HG03442 (cell line): Measurements from ENCODE around the gene POTEM.
"Not testable (repeated sequence)": the region's sequence is repeated elsewhere in the genome, so short reads cannot be mapped to it uniquely, and the experiment has no call there.

ENCODE experiments used
- ATAC-seq: cut with Tn5 transposase; IDR thresholded peaks from one replicate; pipeline ENCODE4 v1.9.1; 2021; ENCODE audit warnings: mild to moderate bottlenecking, moderate library complexity; ENCODE audit not compliant: unreplicated experiment

The POTEM gene

DNA sequence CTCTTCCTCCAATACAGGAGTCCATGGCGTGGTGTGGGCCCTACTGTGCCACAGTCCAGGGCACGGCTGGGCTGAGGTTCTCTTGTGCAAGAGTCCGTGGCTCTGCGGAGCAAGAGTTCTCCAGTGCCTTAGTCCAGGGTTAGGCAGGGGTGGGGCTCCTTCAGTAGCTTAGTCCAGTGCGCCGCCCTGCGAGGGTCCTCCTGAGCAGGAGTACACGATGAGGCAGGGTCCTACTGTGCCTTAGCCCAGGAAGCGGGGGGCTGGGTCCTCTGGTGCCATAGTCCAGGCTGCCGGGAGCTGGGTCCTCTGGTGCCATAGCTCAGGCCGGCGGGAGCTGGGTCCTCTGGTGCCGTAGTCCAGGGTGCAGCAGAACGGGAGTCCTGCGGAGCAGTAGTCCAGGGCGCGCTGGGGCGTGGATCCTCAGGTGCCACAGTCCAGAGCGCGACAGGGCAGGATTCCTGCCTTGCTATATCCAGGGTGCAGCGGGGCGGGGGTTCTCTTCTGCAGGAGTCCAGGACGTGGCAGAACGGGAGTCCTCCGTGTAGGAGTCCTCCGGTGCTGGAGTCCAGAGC lies 69.7 kb downstream of the POTEM start:
- ATAC-seq: not testable (repeated sequence)

DNA sequence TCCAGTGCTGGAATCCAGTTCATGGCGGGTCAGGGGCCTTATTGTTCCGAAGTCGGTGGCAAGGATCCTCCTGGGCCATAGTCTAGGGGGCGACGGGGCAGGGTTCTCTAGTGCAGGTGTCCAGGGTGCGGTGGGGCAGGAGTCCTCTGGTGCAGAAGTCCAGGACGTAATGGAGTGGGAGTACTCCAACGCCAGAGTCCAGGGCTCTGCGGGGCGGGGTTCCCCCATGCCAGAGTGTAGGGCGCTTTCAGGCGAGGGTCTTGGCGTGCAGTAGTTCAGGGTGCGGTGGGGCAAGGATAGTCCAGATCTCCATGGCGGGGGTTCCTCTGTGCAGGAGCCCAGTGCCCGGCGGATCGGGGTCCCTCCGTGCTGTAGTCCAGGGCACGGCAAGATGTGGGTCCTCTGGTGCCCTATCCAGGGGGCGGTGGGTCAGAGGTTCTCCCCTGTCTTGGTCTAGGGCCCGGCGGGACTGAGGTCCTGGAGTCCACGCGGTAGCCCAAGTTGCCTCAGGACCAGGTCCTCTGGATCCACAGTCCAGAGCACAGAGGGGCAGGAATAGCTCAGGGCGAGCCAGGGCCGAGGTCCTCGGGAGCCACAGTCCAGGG lies 70.9 kb downstream of the POTEM start:
- ATAC-seq: not testable (repeated sequence)

DNA sequence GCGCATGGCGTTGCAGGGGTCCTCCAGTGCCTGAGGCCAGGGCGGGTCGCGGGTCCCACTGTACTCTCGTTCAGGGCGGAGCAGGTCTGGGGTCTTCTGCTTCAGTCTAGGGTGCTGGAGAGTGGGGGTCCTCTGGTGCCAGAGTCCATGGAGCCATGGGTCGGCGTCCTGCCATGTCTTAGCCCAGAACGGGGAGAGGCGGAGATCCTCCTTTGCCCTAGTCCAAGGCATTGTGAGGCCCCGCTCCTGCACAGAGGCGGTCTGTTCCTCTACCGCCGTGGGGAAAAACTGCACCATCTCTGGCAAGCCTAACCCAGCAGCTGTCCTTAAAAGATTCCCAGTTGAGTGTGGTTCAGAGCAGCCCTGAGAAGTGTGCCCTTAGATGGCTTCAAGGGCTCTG lies 71.6 kb downstream of the POTEM start:
- not testable (repeated sequence) for ATAC-seq

DNA sequence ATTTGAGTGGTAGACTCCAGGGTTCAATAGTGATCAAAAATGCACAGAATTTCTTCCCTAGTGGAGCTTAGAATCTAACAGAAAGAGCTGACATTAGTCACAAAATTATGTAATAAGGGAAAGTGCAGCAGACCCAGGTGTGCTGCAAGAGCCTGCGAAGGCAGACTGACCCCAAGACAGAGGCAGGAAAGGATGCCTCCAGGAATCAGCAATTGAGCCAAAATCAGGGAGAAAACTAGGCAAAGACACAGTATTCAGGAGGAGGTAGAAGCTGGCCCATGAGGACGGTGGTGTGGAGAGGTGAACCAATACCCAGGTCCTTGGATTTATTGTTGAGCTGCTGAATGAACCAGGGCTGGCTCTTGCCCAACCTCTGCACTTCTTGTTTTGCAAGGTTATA lies 76.2 kb downstream of the POTEM start:
- not testable (repeated sequence) for ATAC-seq
